CD4-positive, alpha-beta T cell treated with Interleukin-15 for 1 hour (primary cell): ENCODE results near the gene SMIM31.

Source experiments
- DNase-seq: peaks from one replicate; pipeline ENCODE4 v3.0.0-alpha.2; 2020

SMIM31 gene

GRCh38 chr4:164753873-164754488 lies at the start of gene SMIM31:
Gene SMIM31 (plus strand): TSS chr4:164754131. CDS start chr4:164770444, 16,313 bp downstream.
- DNase-seq = no peak

GRCh38 chr4:164706675-164707074 lies 47.3 kb upstream of the SMIM31 start:
- no peak for DNase-seq

GRCh38 chr4:164716901-164717300 lies 37.0 kb upstream of the SMIM31 start:
- no peak for DNase-seq

- DNase-seq = no peak
Observed at GRCh38 chr4:164718827-164719226, 35.1 kb upstream of the SMIM31 start.

GRCh38 chr4:164725066-164725465 lies 28.9 kb upstream of the SMIM31 start:
- DNase-seq = no peak

GRCh38 chr4:164730705-164731393 lies 23.1 kb upstream of the SMIM31 start:
- no peak for DNase-seq

GRCh38 chr4:164731827-164732474 lies 22.0 kb upstream of the SMIM31 start:
- DNase-seq = peak; percentile 22

- DNase-seq = no peak
Observed at GRCh38 chr4:164734484-164734883, 19.4 kb upstream of the SMIM31 start.

- DNase-seq = no peak
Observed at GRCh38 chr4:164748375-164748774, 5.6 kb upstream of the SMIM31 start.

- DNase-seq = no peak
Observed at GRCh38 chr4:164755432-164755831, 1.5 kb downstream of the SMIM31 start.

GRCh38 chr4:164756686-164757085 lies 2.8 kb downstream of the SMIM31 start:
- DNase-seq = no peak

- no peak for DNase-seq
Observed at GRCh38 chr4:164761241-164761640, 7.3 kb downstream of the SMIM31 start.

- DNase-seq = no peak
Observed at GRCh38 chr4:164761746-164762275, 7.9 kb downstream of the SMIM31 start.

GRCh38 chr4:164765096-164765495 lies 11.2 kb downstream of the SMIM31 start:
- no peak for DNase-seq

- no peak for DNase-seq
Observed at GRCh38 chr4:164765833-164766232, 11.9 kb downstream of the SMIM31 start.

GRCh38 chr4:164768516-164768915 lies 14.6 kb downstream of the SMIM31 start:
- DNase-seq = no peak

GRCh38 chr4:164770010-164770724 lies 16.2 kb downstream of the SMIM31 start:
- DNase-seq = no peak

GRCh38 chr4:164771088-164771487 lies 17.2 kb downstream of the SMIM31 start:
- DNase-seq = no peak

GRCh38 chr4:164772076-164772475 lies 18.1 kb downstream of the SMIM31 start:
- DNase-seq = no peak

GRCh38 chr4:164779080-164779479 lies 25.1 kb downstream of the SMIM31 start:
- no peak for DNase-seq

GRCh38 chr4:164779811-164780216 lies 25.9 kb downstream of the SMIM31 start:
- DNase-seq = no peak

- no peak for DNase-seq
Observed at GRCh38 chr4:164780839-164781238, 26.9 kb downstream of the SMIM31 start.

GRCh38 chr4:164783976-164784375 lies 30.0 kb downstream of the SMIM31 start:
- DNase-seq = no peak
